SK-N-SH (cell line): ENCODE data around the gene KIAA0040. TPM values are rescaled to one million over a fixed set of nuclear protein-coding genes. Genes with fewer than 3 reads are reported as not detected.

Experiments used
- CTCF ChIA-PET: fragments of 300-600, 350-600 bp; formaldehyde crosslinking; extraction: SDS; loops from one replicate; lab custom pipeline; 2021; lab: Yijun Ruan, JAX
- POLR2A ChIA-PET: fragments of 350-600 bp; sonication (Branson Sonifier 250); formaldehyde crosslinking; extraction: SDS; loops from one replicate; lab custom pipeline; 2020; ENCODE audit warnings: antibody characterized with exemption, inconsistent platforms; lab: Yijun Ruan, JAX
- DNase-seq: peaks from one replicate; pipeline ENCODE4 v3.0.0; 2012
- H2AFZ ChIP-seq: fragments of 200-600 bp; sonication (generic); 2 replicates; pipeline ENCODE4 v1.8.1; 2016; ENCODE audit warnings: antibody characterized with exemption, mild to moderate bottlenecking, low read depth
- H3F3A ChIP-seq: fragments of 200-600 bp; sonication (generic); replicated peaks from 2 replicates; pipeline ENCODE3; 2016; ENCODE audit warnings: antibody characterized with exemption, mild to moderate bottlenecking; ENCODE audit not compliant: insufficient read depth
- H3K27ac ChIP-seq, 2 experiments: fragments of 200-500 bp in 1 of 2; fragments of 200-600 bp in 1 of 2; sonication (Bioruptor generic) in 1 of 2; sonication (generic), shearing (Covaris generic) in 1 of 2; 2 replicates each; pipeline versions ENCODE4 v1.5.1 to v1.6.1; 2014 to 2016; ENCODE audit warnings: low read depth in 2 of 2, inconsistent platforms in 1 of 2, low read length in 1 of 2, mild to moderate bottlenecking in 1 of 2, mixed read lengths in 1 of 2
- H3K27me3 ChIP-seq: fragments of 200-600 bp; sonication (generic), shearing (Covaris generic); 2 replicates; pipeline ENCODE4 v1.6.1; 2016; ENCODE audit warnings: mixed run types; ENCODE audit not compliant: insufficient read depth
- H3K36me3 ChIP-seq, 2 experiments: fragments of 200-500 bp in 1 of 2; fragments of 200-600 bp in 1 of 2; sonication (Bioruptor generic) in 1 of 2; sonication (generic) in 1 of 2; replicated peaks in 1 of 2; 2 replicates each; pipeline versions ENCODE3 to v1.5.1; 2014 to 2016; ENCODE audit warnings: low read length in 1 of 2, mild to moderate bottlenecking in 1 of 2; ENCODE audit not compliant: insufficient read depth in 2 of 2, control insufficient read depth in 1 of 2
- H3K4me1 ChIP-seq, 2 experiments: fragments of 200-500 bp in 1 of 2; fragments of 200-600 bp in 1 of 2; sonication (Bioruptor generic) in 1 of 2; sonication (generic), shearing (Covaris generic) in 1 of 2; 2 replicates each; pipeline versions ENCODE4 v1.5.1 to v1.6.1; 2014 to 2016; ENCODE audit warnings: low read depth in 1 of 2, low read length in 1 of 2, mixed run types in 1 of 2; ENCODE audit not compliant: insufficient read depth in 2 of 2, control insufficient read depth in 1 of 2
- H3K4me2 ChIP-seq: fragments of 200-600 bp; sonication (generic), shearing (Covaris generic); 2 replicates; pipeline ENCODE4 v1.6.1; 2017; ENCODE audit warnings: mixed run types
- H3K4me3 ChIP-seq, 2 experiments: fragments of 200-500 bp in 1 of 2; fragments of 200-600 bp in 1 of 2; sonication (Bioruptor generic) in 1 of 2; sonication (generic), shearing (Covaris generic) in 1 of 2; 2 replicates each; pipeline versions ENCODE4 v1.5.1 to v1.8.1; 2014 to 2016; ENCODE audit warnings: low read depth in 2 of 2, inconsistent platforms in 1 of 2, low read length in 1 of 2, mild to moderate bottlenecking in 1 of 2, mixed read lengths in 1 of 2, moderate library complexity in 1 of 2
- H3K79me2 ChIP-seq: fragments of 200-600 bp; sonication (generic); 2 replicates; pipeline ENCODE4 v1.8.1; 2017; ENCODE audit warnings: mild to moderate bottlenecking; ENCODE audit not compliant: insufficient read depth
- H3K9ac ChIP-seq: fragments of 200-600 bp; sonication (generic); 2 replicates; pipeline ENCODE4 v1.6.1; 2017; ENCODE audit warnings: mixed run types
- H3K9me2 ChIP-seq: fragments of 200-600 bp; sonication (generic); 2 replicates; pipeline ENCODE4 v1.6.1; 2017; ENCODE audit warnings: mixed run types
- H3K9me3 ChIP-seq: fragments of 200-600 bp; sonication (generic); 2 replicates; pipeline ENCODE4 v1.6.1; 2017; ENCODE audit warnings: mixed run types, mild to moderate bottlenecking, moderate library complexity
- H4K20me1 ChIP-seq: fragments of 200-600 bp; sonication (generic); 2 replicates; pipeline ENCODE4 v1.6.1; 2017; ENCODE audit warnings: mild to moderate bottlenecking, mixed run types; ENCODE audit not compliant: insufficient read depth
- EP300 ChIP-seq, 2 experiments: IDR thresholded peaks; 2 replicates each; pipeline versions ENCODE4 v1.4.0 to v1.6.1; 2012; ENCODE audit warnings: borderline replicate concordance in 1 of 2, low read depth in 1 of 2, low read length in 1 of 2
- FOSL2 ChIP-seq: IDR thresholded peaks from 2 replicates; pipeline ENCODE4 v1.4.0; 2012; ENCODE audit warnings: low read depth, mild to moderate bottlenecking, moderate library complexity, borderline replicate concordance
- FOXM1 ChIP-seq: IDR thresholded peaks from 2 replicates; pipeline ENCODE4 v1.4.0; 2012; ENCODE audit warnings: low read depth, mild to moderate bottlenecking
- MAX ChIP-seq: IDR thresholded peaks from 2 replicates; pipeline ENCODE4 v1.4.0; 2012; ENCODE audit warnings: low read depth
- MXI1 ChIP-seq: IDR thresholded peaks from 2 replicates; pipeline ENCODE4 v1.6.1; 2012; ENCODE audit warnings: mild to moderate bottlenecking, low read depth, low read length, improper control_type of control experiment
- POLR2AphosphoS5 ChIP-seq: IDR thresholded peaks from 2 replicates; pipeline ENCODE4 v1.6.1; 2012; ENCODE audit warnings: low read depth, low read length
- RAD21 ChIP-seq: IDR thresholded peaks from 2 replicates; pipeline ENCODE4 v1.6.1; 2012; ENCODE audit warnings: mild to moderate bottlenecking, low read length
- RCOR1 ChIP-seq: fragments of 150-350 bp; IDR thresholded peaks from 2 replicates; pipeline ENCODE4 v1.6.1; 2017; ENCODE audit warnings: antibody characterized with exemption, low read length
- RXRA ChIP-seq: IDR thresholded peaks from 2 replicates; pipeline ENCODE4 v1.4.0; 2012; ENCODE audit warnings: low read depth, mild to moderate bottlenecking, borderline replicate concordance
- TCF12 ChIP-seq: IDR thresholded peaks from 2 replicates; pipeline ENCODE4 v1.4.0; 2012
- USF2 ChIP-seq: fragments of 150-350 bp; IDR thresholded peaks from 2 replicates; pipeline ENCODE4 v1.6.1; 2017; ENCODE audit warnings: antibody characterized with exemption, low read length, low read depth, borderline replicate concordance
- WGBS: methylation state at CpG from one replicate; pipeline ENCODE4 v1.1.6; 2017; ENCODE audit warnings: low lambda C conversion rate; 5-methylcytosine and 5-hydroxymethylcytosine counted together
- polyA plus RNA-seq, 3 experiments: library from polyadenylated mRNA; depleted of rRNA; stranded (reverse); fragments of >200 nt; gene quantifications; 2 replicates each; pipeline ENCODE4 v1.2.3, GENCODE V29; 2012

The KIAA0040 gene
- polyA plus RNA-seq, 1 of the 3 experiments (the other 2 are of a cell fraction) = 0.08 TPM

GRCh38 chr1:175127565-175127964, 65.0 kb downstream of the KIAA0040 start:
- WGBS = 71% methylated on average over 4 of the region's 6 CpGs
- CTCF ChIA-PET = interaction anchor here (1.0 to 10.0 kb wide), 6 partner anchors 10 to 97 kb away, joined by 3 to 158 read pairs (median 4); no protein-coding TSS in a partner anchor

GRCh38 chr1:175126347-175126746, 66.2 kb downstream of the KIAA0040 start:
- Histone ChIP-seq H3K9ac (no peak overlapping the region), H2AFZ (no peak overlapping the region), H3F3A (no peaks in the 10 kb centered on the region), H3K9me2 (no peaks in the 10 kb centered on the region), H3K9me3 (no peaks in the 10 kb centered on the region), H3K36me3 (no peaks in the 10 kb centered on the region), H3K4me1 (peaks cover 0 to 10% of the 10 kb centered on the region in 2 experiments; a peak in 1 of 4 replicates), H3K4me3 (no peak overlapping the region), H3K27me3 (no peaks in the 10 kb centered on the region), H4K20me1 (no peaks in the 10 kb centered on the region), H3K27ac (no peak overlapping the region), H3K4me2 (no peak overlapping the region), H3K79me2 (no peaks in the 10 kb centered on the region)
- 22% methylated on average over 4 of the region's 4 CpGs for WGBS
- no peak for TF ChIP-seq MAX
- no peak for TF ChIP-seq FOXM1
- no peak for TF ChIP-seq RCOR1
- CTCF ChIA-PET = interaction anchor here (0.9 to 10.0 kb wide), 10 partner anchors 8 to 228 kb away, joined by 3 to 158 read pairs (median 18); partner anchors contain the start of genes CACYBP and MRPS14
- no peak for DNase-seq
- POLR2A ChIA-PET = no interaction called here

More at GRCh38 chr1:175127565-175127964, 65.0 kb downstream of the KIAA0040 start:
- no peak for TF ChIP-seq EP300 (IDR thresholded peaks at IDR 0.05; ENCODE audit: borderline replicate concordance in 1 of 2, low read depth in 1 of 2, low read length in 1 of 2)
- TF ChIP-seq FOSL2 = no peak
- no peak for TF ChIP-seq RAD21
- TF ChIP-seq TCF12 = no peak
- TF ChIP-seq USF2 = no peak
- no peak for TF ChIP-seq POLR2AphosphoS5
- no peak for TF ChIP-seq MXI1
- TF ChIP-seq, all 33 proteins: peak for 0
- no peaks in the 10 kb centered on the region for H3K9me2 ChIP-seq
- no peak overlapping the region for H3K9ac ChIP-seq
- H3K9me3 ChIP-seq = no peaks in the 10 kb centered on the region
- no peak overlapping the region for H2AFZ ChIP-seq
- no peaks in the 10 kb centered on the region for H3K27me3 ChIP-seq
- peaks cover 0 to 10% of the 10 kb centered on the region in 2 experiments; a peak in 1 of 4 replicates for H3K4me1 ChIP-seq
- H3F3A ChIP-seq = no peaks in the 10 kb centered on the region
- H3K79me2 ChIP-seq = no peaks in the 10 kb centered on the region
- H4K20me1 ChIP-seq = no peaks in the 10 kb centered on the region
- no peak overlapping the region for H3K4me2 ChIP-seq
- no peak for DNase-seq
- POLR2A ChIA-PET = no interaction called here
- no peak overlapping the region for H3K27ac ChIP-seq
- H3K36me3 ChIP-seq = no peaks in the 10 kb centered on the region
- no peak overlapping the region for H3K4me3 ChIP-seq

- H3K27ac ChIP-seq = no peak overlapping the region
- H3K9ac ChIP-seq = no peak overlapping the region
- 21% methylated on average over 1 of the region's 1 CpG for WGBS
- no peaks in the 10 kb centered on the region for H3K9me3 ChIP-seq
- H3K36me3 ChIP-seq = no peaks in the 10 kb centered on the region
- peaks cover 0 to 3% of the 10 kb centered on the region in 2 experiments; a peak in 1 of 4 replicates for H3K4me1 ChIP-seq
- no peak overlapping the region for H2AFZ ChIP-seq
- no peak for TF ChIP-seq RXRA
- no peaks in the 10 kb centered on the region for H3F3A ChIP-seq
- no peaks in the 10 kb centered on the region for H3K27me3 ChIP-seq
- no peaks in the 10 kb centered on the region for H3K79me2 ChIP-seq
- H4K20me1 ChIP-seq = no peaks in the 10 kb centered on the region
- H3K4me3 ChIP-seq = no peak overlapping the region
- no peaks in the 10 kb centered on the region for H3K9me2 ChIP-seq
- POLR2A ChIA-PET = interaction anchor here (1.1 kb wide), 3 partner anchors 27 to 125 kb away, joined by 3 to 12 read pairs (median 6); partner anchors contain the start of gene CACYBP
- no peak for DNase-seq
- no peak overlapping the region for H3K4me2 ChIP-seq
- CTCF ChIA-PET = interaction anchor here (0.6 to 8.3 kb wide), 43 partner anchors 9 to 681 kb away, joined by 3 to 158 read pairs (median 4); partner anchors contain the start of genes CACYBP and MRPS14
Observed at GRCh38 chr1:175124861-175125260, 67.7 kb downstream of the KIAA0040 start.
